PC-3 (cell line): ENCODE measurements around the gene WDR27. TPM values are rescaled to one million over a fixed set of nuclear protein-coding genes. Genes with fewer than 3 reads are reported as not detected.

Source experiments
- ATAC-seq: fragments of 200-7000 bp; cut with Tn5 transposase; 2 replicates; pipeline ENCODE4 v1.9.1; 2020; ENCODE audit warnings: mild to moderate bottlenecking, moderate library complexity
- BruUV-seq: library from RNA; stranded (reverse); fragments of 400-500 nt; replicated peaks from 2 replicates; lab custom pipeline; 2021; lab: Mats Ljungman, UMichigan
- CTCF ChIA-PET: fragments of 300-600 bp; sonication (Branson Sonifier 250); formaldehyde crosslinking; loops from one replicate; lab custom pipeline; 2022; ENCODE audit warnings: antibody characterized with exemption; lab: Charles Lee
- POLR2A ChIA-PET: fragments of 300-600 bp; sonication (Branson Sonifier 250); formaldehyde crosslinking; loops from one replicate; lab custom pipeline; 2022; ENCODE audit warnings: antibody characterized with exemption; ENCODE audit not compliant: unreplicated experiment; lab: Charles Lee
- DNase-seq: peaks from one replicate; pipeline ENCODE4 v3.0.0-alpha.2; 2015
- H2AFZ ChIP-seq: fragments of 300-600 bp; sonication (generic); 2 replicates; pipeline ENCODE4 v1.6.0; 2016; ENCODE audit warnings: antibody characterized with exemption, low read length
- H3F3A ChIP-seq: fragments of 300-600 bp; sonication (generic); one replicate; pipeline ENCODE4 v1.6.0; 2017; ENCODE audit warnings: antibody characterized with exemption, low read length, control low read depth, mild to moderate bottlenecking; ENCODE audit not compliant: unreplicated experiment
- H3K27ac ChIP-seq: fragments of 300-600 bp; sonication (generic); 2 replicates; pipeline ENCODE4 v1.5.1; 2016; ENCODE audit warnings: mild to moderate bottlenecking, low read length
- H3K27me3 ChIP-seq: fragments of 300-600 bp; sonication (generic); 2 replicates; pipeline ENCODE4 v1.6.1; 2016; ENCODE audit warnings: low read length, mixed read lengths
- H3K36me3 ChIP-seq: fragments of 300-600 bp; sonication (generic); 2 replicates; pipeline ENCODE4 v1.6.1; 2016; ENCODE audit warnings: low read depth, mixed run types, low read length, mixed read lengths
- H3K4me1 ChIP-seq: fragments of 300-600 bp; sonication (generic); 2 replicates; pipeline ENCODE4 v1.5.1; 2016; ENCODE audit warnings: low read length; ENCODE audit not compliant: insufficient read depth
- H3K4me2 ChIP-seq: fragments of 300-600 bp; sonication (generic); 2 replicates; pipeline ENCODE4 v1.6.0; 2016; ENCODE audit warnings: low read length
- H3K4me3 ChIP-seq: fragments of 300-600 bp; sonication (generic); 2 replicates; pipeline ENCODE4 v1.5.1; 2016; ENCODE audit warnings: mild to moderate bottlenecking, low read length, mixed read lengths
- H3K79me2 ChIP-seq: fragments of 300-600 bp; sonication (generic); 2 replicates; pipeline ENCODE4 v1.6.1; 2017; ENCODE audit warnings: low read length, mixed read lengths
- H3K9ac ChIP-seq: fragments of 300-600 bp; sonication (generic); 2 replicates; pipeline ENCODE4 v1.6.0; 2016; ENCODE audit warnings: mild to moderate bottlenecking, low read length
- H3K9me2 ChIP-seq: fragments of 300-600 bp; sonication (generic); replicated peaks from 2 replicates; pipeline ENCODE4 v1.6.1; 2016; ENCODE audit warnings: mixed run types, low read length, mixed read lengths
- H3K9me3 ChIP-seq: fragments of 300-600 bp; sonication (generic); 2 replicates; pipeline ENCODE4 v1.6.1; 2016; ENCODE audit warnings: low read length, mixed read lengths
- H4K20me1 ChIP-seq: fragments of 300-600 bp; sonication (generic); 2 replicates; pipeline ENCODE4 v1.6.1; 2016; ENCODE audit warnings: low read length, mixed read lengths
- CTCF ChIP-seq: fragments of 300-600 bp; sonication (generic); conservative IDR thresholded peaks from 2 replicates; pipeline ENCODE4 v1.5.1; 2017; ENCODE audit warnings: antibody characterized with exemption, low read depth, mild to moderate bottlenecking, low read length
- EZH2 ChIP-seq: fragments of 300-600 bp; sonication (generic); IDR thresholded peaks from one replicate; pipeline ENCODE4 v1.6.1; 2017; ENCODE audit warnings: antibody characterized with exemption, mild to moderate bottlenecking, low read length; ENCODE audit not compliant: unreplicated experiment
- EZH2phosphoT487 ChIP-seq: fragments of 300-600 bp; sonication (generic); IDR thresholded peaks from 2 replicates; pipeline ENCODE4 v1.6.1; 2018; ENCODE audit warnings: mild to moderate bottlenecking, antibody characterized with exemption, low read length, borderline replicate concordance
- intact Hi-C: fragments of 100-400 bp; cut with micrococcal nuclease; formaldehyde crosslinking; loops from 2 replicates; pipeline ENCODE4 v1.9.0; 2023
- total RNA-seq: library from RNA; depleted of rRNA; stranded (reverse); fragments of >200 nt; gene quantifications from 2 replicates; pipeline ENCODE4 v1.2.3, GENCODE V29; 2014

WDR27 gene
- total RNA-seq, 1 experiment from 2014 or later, result 20.0 TPM

- CTCF ChIA-PET, result no interaction called here
- Histone ChIP-seq H3K9me3 (no peaks in the 10 kb centered on the region), H3F3A (no peaks in the 10 kb centered on the region), H2AFZ (no peak overlapping the region), H3K79me2 (no peaks in the 10 kb centered on the region), H4K20me1 (no peaks in the 10 kb centered on the region), H3K4me3 (no peak overlapping the region), H3K4me1 (no peaks in the 10 kb centered on the region), H3K36me3 (no peaks in the 10 kb centered on the region; the same call in 1 of the 2 replicates), H3K4me2 (no peak overlapping the region), H3K27ac (no peak overlapping the region), H3K27me3 (no peaks in the 10 kb centered on the region), H3K9ac (no peak overlapping the region), H3K9me2 (no peaks in the 10 kb centered on the region)
- DNase-seq (no peak), ATAC-seq (no peak)
- POLR2A ChIA-PET, result no interaction called here
- intact Hi-C loops, result no loop called here
- TF ChIP-seq EZH2phosphoT487 (no peak), EZH2 (no peak), CTCF (no peak)
- no TSS peak for BruUV-seq
Measured at GRCh38 chr6:169677096-169677495, 24.7 kb downstream of the WDR27 start.

GRCh38 chr6:169675011-169675410, 26.8 kb downstream of the WDR27 start:
- Histone ChIP-seq H3K9me2 (no peaks in the 10 kb centered on the region), H3K27ac (no peak overlapping the region), H3K27me3 (no peaks in the 10 kb centered on the region), H4K20me1 (no peaks in the 10 kb centered on the region), H2AFZ (no peak overlapping the region), H3K36me3 (no peaks in the 10 kb centered on the region), H3K4me3 (no peak overlapping the region), H3K9ac (no peak overlapping the region), H3F3A (no peaks in the 10 kb centered on the region), H3K4me1 (no peaks in the 10 kb centered on the region), H3K79me2 (no peaks in the 10 kb centered on the region), H3K4me2 (no peak overlapping the region), H3K9me3 (no peaks in the 10 kb centered on the region)
- intact Hi-C loops, result no loop called here
- ChIA-PET POLR2A (no interaction called here), CTCF (no interaction called here)
- ATAC-seq, result no peak
- DNase-seq, result no peak
- TF ChIP-seq EZH2 (no peak), CTCF (no peak), EZH2phosphoT487 (no peak)
- no TSS peak for BruUV-seq

- POLR2A ChIA-PET, result no interaction called here
- intact Hi-C loops, result no loop called here
- Histone ChIP-seq H3K9ac (no peak overlapping the region), H3K4me3 (no peak overlapping the region), H3K27ac (no peak overlapping the region), H3K79me2 (no peaks in the 10 kb centered on the region), H2AFZ (no peak overlapping the region), H3K4me2 (no peak overlapping the region), H3K27me3 (no peaks in the 10 kb centered on the region), H3F3A (no peaks in the 10 kb centered on the region), H3K9me2 (no peaks in the 10 kb centered on the region), H4K20me1 (no peaks in the 10 kb centered on the region), H3K9me3 (no peaks in the 10 kb centered on the region), H3K36me3 (no peaks in the 10 kb centered on the region), H3K4me1 (no peaks in the 10 kb centered on the region)
- no TSS peak for BruUV-seq
- TF ChIP-seq EZH2phosphoT487, result no peak
- TF ChIP-seq CTCF, result no peak
- TF ChIP-seq EZH2, result no peak
- DNase-seq (no peak), ATAC-seq (no peak)
- CTCF ChIA-PET, result no interaction called here
Measured at GRCh38 chr6:169671563-169671962, 30.3 kb downstream of the WDR27 start.
